ENCODE results near the gene GID4.

GID4 gene

GRCh38 chr17:18005496-18005895 is 33.7 kb upstream of the GID4 start:
- DNase-seq (ENCODE audit: low read depth, low spot score), result no peak
- TF ChIP-seq, protein P1, sequence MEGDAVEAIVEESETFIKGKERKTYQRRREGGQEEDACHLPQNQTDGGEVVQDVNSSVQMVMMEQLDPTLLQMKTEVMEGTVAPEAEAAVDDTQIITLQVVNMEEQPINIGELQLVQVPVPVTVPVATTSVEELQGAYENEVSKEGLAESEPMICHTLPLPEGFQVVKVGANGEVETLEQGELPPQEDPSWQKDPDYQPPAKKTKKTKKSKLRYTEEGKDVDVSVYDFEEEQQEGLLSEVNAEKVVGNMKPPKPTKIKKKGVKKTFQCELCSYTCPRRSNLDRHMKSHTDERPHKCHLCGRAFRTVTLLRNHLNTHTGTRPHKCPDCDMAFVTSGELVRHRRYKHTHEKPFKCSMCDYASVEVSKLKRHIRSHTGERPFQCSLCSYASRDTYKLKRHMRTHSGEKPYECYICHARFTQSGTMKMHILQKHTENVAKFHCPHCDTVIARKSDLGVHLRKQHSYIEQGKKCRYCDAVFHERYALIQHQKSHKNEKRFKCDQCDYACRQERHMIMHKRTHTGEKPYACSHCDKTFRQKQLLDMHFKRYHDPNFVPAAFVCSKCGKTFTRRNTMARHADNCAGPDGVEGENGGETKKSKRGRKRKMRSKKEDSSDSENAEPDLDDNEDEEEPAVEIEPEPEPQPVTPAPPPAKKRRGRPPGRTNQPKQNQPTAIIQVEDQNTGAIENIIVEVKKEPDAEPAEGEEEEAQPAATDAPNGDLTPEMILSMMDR (IDR thresholded peaks at IDR 0.05; ENCODE audit: low read depth, low read length), result no peak
- in situ Hi-C loops (cut with HindIII; ENCODE audit: low sequenced_read_pairs), result no loop called here

GRCh38 chr17:18006495-18007239 is 32.5 kb upstream of the GID4 start:
- no peak overlapping the region for H3K4me3 ChIP-seq (ENCODE audit: low read depth, low read length)
- TF ChIP-seq, protein P1 (IDR thresholded peaks at IDR 0.05; ENCODE audit: low read depth, low read length), result no peak
- DNase-seq (ENCODE audit: low read depth, low spot score), result no peak
- in situ Hi-C loops (cut with HindIII; ENCODE audit: low sequenced_read_pairs), result no loop called here

More at GRCh38 chr17:18005496-18005895, 33.7 kb upstream of the GID4 start:
- no peak overlapping the region for H3K4me3 ChIP-seq (ENCODE audit: low read depth, low read length)

DNA sequence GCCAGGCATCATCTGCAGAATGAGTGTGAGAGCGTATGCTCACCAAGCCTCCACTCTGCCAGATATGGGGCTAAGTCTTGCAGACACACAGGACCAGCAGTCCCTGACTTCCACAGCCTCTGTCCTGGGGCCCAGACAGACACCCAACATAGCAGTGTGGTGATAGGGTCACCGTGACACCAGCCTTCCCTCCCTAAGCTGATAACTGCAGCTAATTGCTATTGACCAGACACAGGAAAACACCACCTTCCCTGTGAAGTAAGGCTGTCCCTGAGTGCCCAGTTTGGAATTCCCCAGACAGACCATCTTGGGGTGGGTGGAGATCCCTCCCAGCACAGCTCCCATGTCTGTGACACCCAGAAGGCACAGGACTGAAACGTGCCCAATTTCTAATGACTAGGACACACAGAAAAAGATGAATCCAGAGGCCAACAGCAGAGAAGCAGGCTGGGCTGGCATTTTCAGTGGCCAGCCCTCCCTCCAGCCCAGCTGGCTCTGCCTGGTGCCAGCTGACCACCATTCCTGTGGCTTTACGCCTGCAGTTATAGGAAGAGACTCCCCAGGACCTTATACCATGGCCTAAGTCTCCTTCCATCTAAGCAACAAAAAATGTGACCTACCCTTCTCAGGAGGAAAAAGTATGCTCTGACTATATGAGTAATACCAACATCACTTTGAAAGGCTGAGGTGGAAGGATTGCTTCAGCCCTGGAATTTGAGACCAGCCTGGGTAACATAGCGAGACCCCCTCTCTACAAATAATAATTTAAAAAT is 30.5 kb upstream of the GID4 start:
- DNase-seq (ENCODE audit: low read depth, low spot score), result peak; percentile 68
- in situ Hi-C loops (cut with HindIII; ENCODE audit: low sequenced_read_pairs), result no loop called here
- H3K4me3 ChIP-seq (ENCODE audit: low read depth, low read length), result no peak overlapping the region
- TF ChIP-seq, protein P1 (IDR thresholded peaks at IDR 0.05; ENCODE audit: low read depth, low read length), result no peak

- DNase-seq (ENCODE audit: low read depth, low spot score), result no peak
- H3K4me3 ChIP-seq (ENCODE audit: low read depth, low read length), result no peak overlapping the region
- TF ChIP-seq, protein P1 (IDR thresholded peaks at IDR 0.05; ENCODE audit: low read depth, low read length), result no peak
- in situ Hi-C loops (cut with HindIII; ENCODE audit: low sequenced_read_pairs), result no loop called here
Observed at GRCh38 chr17:18009609-18010420, 29.4 kb upstream of the GID4 start.

DNA sequence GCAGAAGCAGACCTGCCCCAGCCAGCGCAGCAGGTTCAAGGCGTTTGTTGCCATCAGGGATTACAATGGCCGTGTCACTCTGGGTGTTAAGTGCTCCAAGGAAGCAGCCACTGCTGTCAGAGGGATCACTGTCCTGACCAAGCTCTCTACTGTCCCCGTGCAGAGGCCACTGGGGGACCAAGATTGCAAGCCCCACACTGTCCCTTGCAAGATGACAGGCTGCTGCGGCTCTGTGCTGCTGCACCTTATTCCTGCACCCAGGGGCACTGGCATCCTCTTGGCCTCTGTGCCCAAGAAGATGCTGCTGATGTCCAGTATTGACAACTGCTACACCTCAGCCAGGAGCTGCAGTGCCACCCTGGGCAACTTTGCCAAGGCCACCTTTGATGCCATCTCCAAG is 27.9 kb upstream of the GID4 start:
- TF ChIP-seq, protein P1 (IDR thresholded peaks at IDR 0.05; ENCODE audit: low read depth, low read length), result no peak
- no peak for DNase-seq (ENCODE audit: low read depth, low spot score)
- no peak overlapping the region for H3K4me3 ChIP-seq (ENCODE audit: low read depth, low read length)
- in situ Hi-C loops (cut with HindIII; ENCODE audit: low sequenced_read_pairs), result no loop called here

- no peak overlapping the region for H3K4me3 ChIP-seq (ENCODE audit: low read depth, low read length)
- TF ChIP-seq, protein P1 (IDR thresholded peaks at IDR 0.05; ENCODE audit: low read depth, low read length), result no peak
- no peak for DNase-seq (ENCODE audit: low read depth, low spot score)
- in situ Hi-C loops (cut with HindIII; ENCODE audit: low sequenced_read_pairs), result no loop called here
Observed at GRCh38 chr17:18014006-18014405, 25.2 kb upstream of the GID4 start.

Measured in astrocyte of the spinal cord (primary cell).